Fibroblast of villous mesenchyme (primary cell): ENCODE results near the gene ZDHHC11. TPM values are rescaled to one million over a fixed set of nuclear protein-coding genes. Genes with fewer than 3 reads are reported as not detected.
"Not testable (repeated sequence)": the region's sequence is repeated elsewhere in the genome, so short reads cannot be mapped to it uniquely, and the experiment has no call there.

ENCODE experiments used
- DNase-seq: peaks from one replicate; pipeline ENCODE4 v3.0.0-alpha.2; 2010; ENCODE audit warnings: low read depth
- H3K4me3 ChIP-seq: 2 replicates; pipeline ENCODE4 v1.5.1; 2011; ENCODE audit warnings: low read depth, mild to moderate bottlenecking, low read length
- CTCF ChIP-seq: IDR thresholded peaks from 2 replicates; pipeline ENCODE4 v1.5.1; 2012; ENCODE audit warnings: low read depth, mild to moderate bottlenecking, low read length; ENCODE audit not compliant: insufficient read depth
- total RNA-seq: library from RNA; depleted of rRNA; stranded (reverse); fragments of >200 nt; gene quantifications from 2 replicates; pipeline ENCODE4 v1.2.3, GENCODE V29; 2012

The ZDHHC11 gene
- total RNA-seq, 1 donor = 0.86 TPM

DNA sequence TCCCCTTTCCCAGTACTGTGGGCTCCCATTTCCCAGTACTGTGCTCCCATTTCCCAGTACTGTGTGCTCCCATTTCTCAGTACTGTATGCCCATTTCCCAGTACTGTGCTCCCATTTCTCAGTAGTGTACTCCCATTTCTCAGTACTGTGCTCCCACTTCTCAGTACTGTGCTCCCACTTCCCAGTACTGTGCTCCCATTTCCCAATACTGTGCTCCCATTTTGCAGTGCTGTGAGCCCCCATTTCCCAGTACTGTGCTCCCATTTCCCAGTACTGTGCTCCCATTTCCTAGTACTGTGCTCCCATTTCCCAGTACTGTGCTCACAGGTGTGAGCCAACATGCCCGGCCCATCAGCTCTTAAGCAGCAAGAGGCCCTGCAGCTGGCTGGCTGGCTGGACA is 54.9 kb downstream of the ZDHHC11 start:
- not testable (repeated sequence) for DNase-seq

GRCh38 chr5:794948-795347 is 55.8 kb downstream of the ZDHHC11 start:
- not testable (repeated sequence) for H3K4me3 ChIP-seq, DNase-seq

More for the DNA sequence above, 54.9 kb downstream of the ZDHHC11 start:
- not testable (repeated sequence) for H3K4me3 ChIP-seq

- not testable (repeated sequence) for H3K4me3 ChIP-seq, DNase-seq
Observed at GRCh38 chr5:788703-789102, 62.1 kb downstream of the ZDHHC11 start.

- not testable (repeated sequence) for DNase-seq, H3K4me3 ChIP-seq
Observed at GRCh38 chr5:787857-788233, 62.9 kb downstream of the ZDHHC11 start.

DNA sequence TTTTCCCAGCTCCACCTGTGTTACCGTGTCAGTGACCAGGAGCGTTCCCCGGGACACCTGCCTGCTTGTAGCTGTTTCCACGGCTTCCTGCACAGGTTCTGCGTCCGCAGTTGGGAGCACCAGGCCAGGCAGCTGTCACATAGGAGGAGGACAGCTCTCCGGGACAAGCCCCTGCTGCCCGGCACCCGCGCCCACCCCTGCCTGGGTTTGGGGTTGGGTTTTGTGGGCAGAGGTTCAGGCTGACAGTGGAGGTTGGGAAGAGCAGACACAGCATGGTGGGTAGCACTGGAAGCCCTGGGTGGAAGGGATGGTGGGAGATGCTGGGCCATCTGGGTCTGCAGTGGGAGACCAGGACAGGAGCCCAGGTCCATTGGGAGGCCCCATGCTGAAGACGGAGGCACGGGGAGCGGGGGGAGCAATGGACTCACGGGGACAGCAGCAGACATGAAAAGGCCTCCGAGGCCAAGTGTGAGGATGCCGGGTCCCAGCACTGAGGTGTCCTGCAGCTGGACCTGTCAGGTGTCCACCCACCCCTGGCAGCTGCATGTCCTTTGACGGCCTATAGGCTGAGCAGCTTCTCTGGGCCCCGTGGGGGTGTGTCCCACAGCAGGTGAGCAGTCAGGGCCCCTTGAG is 63.4 kb downstream of the ZDHHC11 start:
- H3K4me3 ChIP-seq, DNase-seq: not testable (repeated sequence)

GRCh38 chr5:785181-785705 is 65.5 kb downstream of the ZDHHC11 start:
- DNase-seq = not testable (repeated sequence)
- peak overlapping the region; percentile 61 for H3K4me3 ChIP-seq

- peak; percentile 74 for DNase-seq
- peak within 1 kb of the TSS; percentile 61 for H3K4me3 ChIP-seq
Observed at GRCh38 chr5:784428-785177, 66.2 kb downstream of the ZDHHC11 start, which contains the start of gene ZDHHC11B. TSS of gene ZDHHC11B (minus strand) at chr5:784729. CDS start at chr5:766919, 17,810 bp downstream.

DNA sequence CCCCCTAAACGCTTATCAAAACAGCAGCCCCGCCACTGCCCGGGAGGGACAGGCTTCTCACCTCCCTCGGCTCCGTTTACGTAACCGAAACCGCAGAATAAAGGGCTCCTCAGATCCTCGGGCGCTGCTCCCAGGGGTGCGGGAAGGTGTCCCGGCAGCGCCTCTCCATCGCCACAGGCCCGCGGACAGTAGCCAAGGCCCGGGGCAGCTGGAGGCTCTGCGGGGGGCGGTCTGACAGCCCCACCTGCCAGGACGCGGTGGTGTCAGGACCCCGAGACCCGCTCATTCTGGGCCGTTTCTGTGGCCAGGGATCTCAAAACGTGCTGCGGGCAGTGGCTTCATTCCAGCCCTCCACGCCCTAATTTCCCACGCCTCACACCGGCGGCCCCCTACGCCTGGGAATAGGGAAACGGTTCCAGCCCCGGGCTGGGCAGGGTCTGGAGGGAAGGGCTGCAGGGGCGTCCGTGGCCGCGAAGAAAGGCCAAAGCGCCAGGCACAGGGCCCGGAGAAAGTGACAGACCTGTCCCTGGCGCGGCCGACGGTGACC is 66.8 kb downstream of the ZDHHC11 start:
- not testable (repeated sequence) for DNase-seq
- peak overlapping the region; percentile 41 for H3K4me3 ChIP-seq

- not testable (repeated sequence) for DNase-seq, H3K4me3 ChIP-seq
Observed at GRCh38 chr5:783049-783802, 67.6 kb downstream of the ZDHHC11 start.

DNA sequence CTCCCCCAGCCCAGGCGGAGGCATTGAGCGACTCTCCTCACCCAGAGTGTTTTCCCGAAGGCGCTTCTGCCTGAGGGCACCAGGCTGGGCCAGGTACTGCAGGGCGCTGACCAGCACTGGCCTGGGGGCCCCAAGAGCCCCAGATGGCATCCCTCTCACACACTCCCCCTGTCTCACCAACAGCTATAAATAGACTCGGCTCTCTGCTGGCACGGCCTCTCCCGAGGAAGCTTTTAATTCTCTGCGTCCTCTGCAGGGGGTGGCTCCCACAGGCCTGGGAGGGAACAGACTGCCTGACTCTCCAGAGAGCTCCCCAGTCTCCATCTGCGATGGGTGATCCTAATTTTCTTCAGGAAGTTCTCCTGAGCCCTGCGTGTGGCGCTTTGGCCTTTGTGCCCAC is 68.4 kb downstream of the ZDHHC11 start:
- not testable (repeated sequence) for H3K4me3 ChIP-seq, DNase-seq

DNA sequence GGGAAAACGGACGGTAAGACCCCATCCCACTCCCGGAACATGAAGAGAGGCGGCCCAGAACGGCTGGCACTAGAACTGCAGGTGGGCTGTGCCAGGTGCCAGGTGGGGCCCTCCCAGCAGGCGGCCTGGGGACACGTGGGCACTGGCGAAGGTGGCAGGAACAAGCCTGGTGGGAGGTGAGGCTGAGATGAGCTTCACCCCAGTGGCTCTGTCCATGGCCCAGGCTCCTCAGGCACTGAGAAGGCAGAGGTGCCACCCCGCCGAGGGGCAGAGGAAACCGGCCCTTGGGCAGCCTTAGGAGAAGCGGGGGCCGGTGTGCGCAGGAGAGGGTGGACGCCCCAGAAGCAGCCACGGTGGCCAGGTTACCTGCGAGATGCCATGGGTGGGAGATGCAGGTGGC is 70.2 kb downstream of the ZDHHC11 start:
- H3K4me3 ChIP-seq, DNase-seq: not testable (repeated sequence)

DNA sequence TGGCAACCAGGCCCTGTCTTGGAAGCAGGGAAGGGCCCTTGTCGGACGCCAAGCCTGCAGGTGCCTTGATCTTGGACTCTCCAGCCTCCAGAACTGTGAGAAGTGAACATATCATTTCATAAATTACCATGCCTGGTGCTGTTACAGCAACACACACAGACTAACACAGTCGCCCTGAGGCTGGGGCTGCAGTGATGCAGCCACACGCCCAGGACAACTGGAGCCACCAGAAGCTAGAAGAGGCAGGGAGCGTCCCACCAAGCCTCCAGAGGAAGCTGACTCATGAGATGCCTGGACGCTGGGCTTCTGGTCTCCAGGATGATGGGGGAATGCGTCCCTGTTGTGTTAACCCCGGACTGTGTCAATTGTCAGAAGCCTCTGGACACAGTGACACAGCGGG is 71.8 kb downstream of the ZDHHC11 start:
- not testable (repeated sequence) for DNase-seq, H3K4me3 ChIP-seq

DNA sequence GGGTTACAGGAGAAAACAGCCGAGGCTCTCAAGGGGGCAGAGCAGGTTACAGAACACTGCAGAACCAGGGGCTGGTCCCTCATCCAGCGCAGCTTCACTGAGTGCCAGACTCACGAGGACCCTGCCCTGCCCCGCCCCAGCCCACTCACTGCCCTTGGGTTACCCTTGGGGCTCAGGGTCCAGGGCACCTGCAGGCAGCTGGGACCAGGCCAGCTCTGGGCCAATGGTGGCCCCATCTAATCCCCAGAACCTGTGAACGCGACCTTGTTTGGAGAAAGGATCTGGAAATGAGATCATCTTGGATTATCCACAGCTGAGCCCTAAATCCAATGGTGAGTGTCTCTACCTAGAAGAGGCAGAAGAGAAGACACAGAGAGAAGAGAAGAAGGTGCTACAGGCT is 72.4 kb downstream of the ZDHHC11 start:
- not testable (repeated sequence) for DNase-seq

GRCh38 chr5:777756-778161 is 73.0 kb downstream of the ZDHHC11 start:
- TF ChIP-seq CTCF = no peak
- DNase-seq = no peak

More for the DNA sequence above, 72.4 kb downstream of the ZDHHC11 start:
- not testable (repeated sequence) for H3K4me3 ChIP-seq

More at GRCh38 chr5:777756-778161, 73.0 kb downstream of the ZDHHC11 start:
- H3K4me3 ChIP-seq = no peak overlapping the region
